ENCODE results near the gene COL8A2.

- TF ChIP-seq CTCF (IDR thresholded peaks at IDR 0.05) (no peak), POLR2A (IDR thresholded peaks at IDR 0.05) (no peak)
Observed at GRCh38 chr1:36125129-36125991, at the start of gene COL8A2.

Data from sigmoid colon (tissue), 3 donors.